Spleen (tissue), 7 donors: ENCODE measurements around the gene MEIOSIN.

Experiments used
- CTCF ChIP-seq, 11 experiments: fragments of 200-600 bp in 7 of 11; fragments of 450-650 bp in 4 of 11; sonication (generic) in 4 of 11; IDR thresholded peaks in 8 of 11; conservative IDR thresholded peaks in 3 of 11; 1 replicate in 7 of 11; 2 replicates in 4 of 11; pipeline versions ENCODE4 v1.4.0 to v1.8.0; 2016 to 2021; ENCODE audit warnings: antibody characterized with exemption in 11 of 11, inconsistent platforms in 4 of 11, mild to moderate bottlenecking in 1 of 11
- POLR2A ChIP-seq, 3 donors: fragments of 450-650 bp; IDR thresholded peaks; one replicate each; pipeline ENCODE4 v1.5.1; 2017; ENCODE audit warnings: antibody characterized with exemption in 3 of 3, mild to moderate bottlenecking in 1 of 3
- POLR2AphosphoS5 ChIP-seq, 3 donors: sonication (generic); formaldehyde crosslinking; IDR thresholded peaks; one replicate each; pipeline ENCODE4 v1.5.1; 2017; ENCODE audit warnings: antibody characterized with exemption in 3 of 3
- donor health status: DM: no; HTN: no; CAD: no; lungs with moderate emphysema.
- donor health status: DM: no; HTN: no; CAD: no.
- donor health status: DM: no; HTN: no; CAD: no.

DNA sequence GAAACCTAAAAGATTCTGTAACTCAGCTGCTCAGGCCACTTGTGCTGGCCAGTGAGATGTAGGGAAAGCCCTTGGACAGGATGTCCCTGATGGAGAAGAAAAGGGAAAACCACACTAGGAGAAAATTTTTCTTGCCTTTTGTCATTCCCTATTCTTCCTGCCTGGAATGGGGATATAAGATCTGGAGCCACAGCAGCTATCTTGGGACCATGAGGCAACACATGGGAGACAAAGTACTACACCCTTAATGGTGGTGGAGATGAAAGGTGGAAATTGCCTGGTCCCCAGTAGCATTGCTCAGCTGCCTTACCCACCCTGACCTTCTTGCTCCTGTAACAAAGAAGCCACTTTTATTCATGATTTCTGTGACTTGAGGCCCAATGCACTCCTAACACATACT is 72.5 kb downstream of the MEIOSIN start:
- TF ChIP-seq CTCF (IDR thresholded peaks at IDR 0.05 in 8 of 11, conservative IDR thresholded peaks at IDR 0.05 in 3 of 11) (no peak), POLR2AphosphoS5 (IDR thresholded peaks at IDR 0.05) (no peak), POLR2A (IDR thresholded peaks at IDR 0.05) (no peak)
